Measurements from ENCODE around the gene ZDHHC3.

ZDHHC3 gene

GRCh38 chr3:44892689-44893088 lies 83.3 kb downstream of the ZDHHC3 start:
- DNase-seq (ENCODE audit: low spot score): no peak

GRCh38 chr3:44890852-44891251 lies 85.1 kb downstream of the ZDHHC3 start:
- no peak for DNase-seq (ENCODE audit: low spot score)

GRCh38 chr3:44890258-44890657 lies 85.7 kb downstream of the ZDHHC3 start:
- DNase-seq (ENCODE audit: low spot score): no peak

GRCh38 chr3:44887101-44887500 lies 88.9 kb downstream of the ZDHHC3 start:
- DNase-seq (ENCODE audit: low spot score): no peak

GRCh38 chr3:44886561-44886960 lies 89.4 kb downstream of the ZDHHC3 start:
- no peak for DNase-seq (ENCODE audit: low spot score)

GRCh38 chr3:44885618-44886017 lies 90.4 kb downstream of the ZDHHC3 start:
- DNase-seq (ENCODE audit: low spot score): no peak

GRCh38 chr3:44883999-44884431 lies 92.0 kb downstream of the ZDHHC3 start:
- no peak for DNase-seq (ENCODE audit: low spot score)

GRCh38 chr3:44883213-44883955 lies 92.6 kb downstream of the ZDHHC3 start:
- DNase-seq (ENCODE audit: low spot score): no peak

GRCh38 chr3:44880284-44880683 lies 95.7 kb downstream of the ZDHHC3 start:
- DNase-seq (ENCODE audit: low spot score): no peak

GRCh38 chr3:44877333-44877732 lies 98.6 kb downstream of the ZDHHC3 start:
- DNase-seq (ENCODE audit: low spot score): no peak

- no peak for DNase-seq (ENCODE audit: low spot score)
Measured at GRCh38 chr3:44875596-44875995, 100.4 kb downstream of the ZDHHC3 start.

Measured in globus pallidus (tissue), 1 donor.